Neutrophil (primary cell): ENCODE data around the gene SLITRK3.
"Not testable (repeated sequence)": the region's sequence is repeated elsewhere in the genome, so short reads cannot be mapped to it uniquely, and the experiment has no call there.

ENCODE experiments used
- H3K27ac ChIP-seq: fragments of 200-600 bp; sonication (generic); 2 replicates; pipeline ENCODE4 v1.5.1; 2016; ENCODE audit warnings: mild to moderate bottlenecking, moderate library complexity
- H3K27me3 ChIP-seq: fragments of 200-600 bp; sonication (generic); 2 replicates; pipeline ENCODE4 v1.6.0; 2016; ENCODE audit warnings: mild to moderate bottlenecking
- H3K36me3 ChIP-seq: fragments of 200-600 bp; sonication (generic); 2 replicates; pipeline ENCODE4 v1.5.1; 2017
- H3K4me1 ChIP-seq, 2 experiments: fragments of 200-600 bp in 1 of 2; sonication (generic) in 1 of 2; 1 replicate in 1 of 2; 2 replicates in 1 of 2; pipeline versions ENCODE4 v1.5.1 to v1.6.1; 2013 to 2016; ENCODE audit warnings: low read depth in 1 of 2, low read length in 1 of 2, mild to moderate bottlenecking in 1 of 2, moderate library complexity in 1 of 2; ENCODE audit not compliant: control insufficient read depth in 1 of 2, insufficient read depth in 1 of 2
- H3K4me3 ChIP-seq, 2 experiments: fragments of 200-600 bp in 1 of 2; sonication (generic) in 1 of 2; 1 replicate in 1 of 2; 2 replicates in 1 of 2; pipeline ENCODE4 v1.5.1; 2013 to 2016; ENCODE audit warnings: low read depth in 1 of 2, low read length in 1 of 2, mild to moderate bottlenecking in 1 of 2, moderate library complexity in 1 of 2
- H3K9me3 ChIP-seq: fragments of 200-600 bp; sonication (generic); 2 replicates; pipeline ENCODE4 v1.5.1; 2016
- TF ChIP-seq, protein P1 (sequence below): fragments of 200-600 bp; sonication (generic); IDR thresholded peaks from 2 replicates; pipeline ENCODE4 v1.5.1; 2016; ENCODE audit warnings: antibody characterized with exemption

SLITRK3 gene

DNA sequence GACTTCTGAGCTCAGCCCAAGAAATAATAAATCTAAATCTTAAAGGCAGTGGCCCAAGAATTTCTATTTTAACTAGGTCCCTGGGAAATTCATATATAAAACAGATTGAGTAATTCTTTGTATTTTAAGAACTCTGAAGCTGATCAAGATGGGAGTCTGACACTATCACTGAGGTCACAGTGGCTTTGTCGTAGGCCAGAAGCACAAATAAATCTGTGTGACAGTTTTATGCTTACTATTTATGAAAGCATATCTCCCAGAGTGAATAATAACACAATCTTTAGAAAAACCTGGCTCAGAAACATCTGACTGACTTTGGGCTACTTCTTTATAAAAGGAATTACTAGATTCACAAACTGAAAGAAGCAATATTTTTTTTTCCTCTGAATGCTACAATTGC is 51.9 kb downstream of the SLITRK3 start:
- H3K27ac ChIP-seq, result no peak overlapping the region
- H3K4me1 ChIP-seq, result no peaks in the 10 kb centered on the region
- H3K36me3 ChIP-seq, result no peaks in the 10 kb centered on the region
- TF ChIP-seq, protein P1, sequence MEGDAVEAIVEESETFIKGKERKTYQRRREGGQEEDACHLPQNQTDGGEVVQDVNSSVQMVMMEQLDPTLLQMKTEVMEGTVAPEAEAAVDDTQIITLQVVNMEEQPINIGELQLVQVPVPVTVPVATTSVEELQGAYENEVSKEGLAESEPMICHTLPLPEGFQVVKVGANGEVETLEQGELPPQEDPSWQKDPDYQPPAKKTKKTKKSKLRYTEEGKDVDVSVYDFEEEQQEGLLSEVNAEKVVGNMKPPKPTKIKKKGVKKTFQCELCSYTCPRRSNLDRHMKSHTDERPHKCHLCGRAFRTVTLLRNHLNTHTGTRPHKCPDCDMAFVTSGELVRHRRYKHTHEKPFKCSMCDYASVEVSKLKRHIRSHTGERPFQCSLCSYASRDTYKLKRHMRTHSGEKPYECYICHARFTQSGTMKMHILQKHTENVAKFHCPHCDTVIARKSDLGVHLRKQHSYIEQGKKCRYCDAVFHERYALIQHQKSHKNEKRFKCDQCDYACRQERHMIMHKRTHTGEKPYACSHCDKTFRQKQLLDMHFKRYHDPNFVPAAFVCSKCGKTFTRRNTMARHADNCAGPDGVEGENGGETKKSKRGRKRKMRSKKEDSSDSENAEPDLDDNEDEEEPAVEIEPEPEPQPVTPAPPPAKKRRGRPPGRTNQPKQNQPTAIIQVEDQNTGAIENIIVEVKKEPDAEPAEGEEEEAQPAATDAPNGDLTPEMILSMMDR, result no peak
- H3K27me3 ChIP-seq, result no peaks in the 10 kb centered on the region
- H3K4me3 ChIP-seq, result no peak overlapping the region
- no peaks in the 10 kb centered on the region for H3K9me3 ChIP-seq

- H3K36me3 ChIP-seq, result not testable (repeated sequence)
Observed at GRCh38 chr3:165139918-165140317, 56.3 kb downstream of the SLITRK3 start.

More at GRCh38 chr3:165139918-165140317, 56.3 kb downstream of the SLITRK3 start:
- H3K27me3 ChIP-seq, H3K27ac ChIP-seq, H3K9me3 ChIP-seq, H3K4me3 ChIP-seq, H3K4me1 ChIP-seq: not testable (repeated sequence)
